Dermis blood vessel endothelial cell (primary cell): ENCODE data around the gene MSLN. TPM values are rescaled to one million over a fixed set of nuclear protein-coding genes. Genes with fewer than 3 reads are reported as not detected.
A peak's percentile ranks its signal among the peaks of the same experiment; 100 is the strongest.

ENCODE experiments used
- DNase-seq: peaks from one replicate; pipeline ENCODE4 v3.0.0; 2010
- total RNA-seq: library from RNA; depleted of rRNA; stranded (reverse); fragments of >200 nt; gene quantifications from 2 replicates; pipeline ENCODE4 v1.2.3, GENCODE V29; 2014

The MSLN gene
- total RNA-seq, 1 donor from 2014 or later = not detected

DNA sequence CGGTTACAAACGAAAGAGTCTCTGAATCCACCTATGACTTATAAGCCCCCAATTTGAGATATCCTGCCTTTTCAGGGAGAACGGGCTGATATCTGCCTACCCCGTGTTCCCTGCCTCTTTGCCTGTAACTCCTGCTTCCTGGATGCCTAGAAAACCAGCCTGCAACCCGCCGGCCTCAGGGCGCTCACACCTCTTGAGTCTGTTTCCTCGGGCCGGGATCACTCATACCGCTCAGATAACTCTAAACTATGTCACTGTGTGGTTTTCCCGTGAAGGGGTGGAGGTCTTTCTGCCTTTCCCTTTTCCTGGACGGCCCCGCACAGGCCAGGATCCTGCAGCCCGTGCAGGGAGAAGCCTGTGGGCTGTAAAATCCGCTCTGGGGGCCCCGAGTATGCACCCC, 17.3 kb downstream of the MSLN start:
- DNase-seq = no peak

- DNase-seq = no peak
Measured at GRCh38 chr16:778447-778846, 17.9 kb downstream of the MSLN start.

GRCh38 chr16:778909-779527, 18.5 kb downstream of the MSLN start:
- no peak for DNase-seq

DNA sequence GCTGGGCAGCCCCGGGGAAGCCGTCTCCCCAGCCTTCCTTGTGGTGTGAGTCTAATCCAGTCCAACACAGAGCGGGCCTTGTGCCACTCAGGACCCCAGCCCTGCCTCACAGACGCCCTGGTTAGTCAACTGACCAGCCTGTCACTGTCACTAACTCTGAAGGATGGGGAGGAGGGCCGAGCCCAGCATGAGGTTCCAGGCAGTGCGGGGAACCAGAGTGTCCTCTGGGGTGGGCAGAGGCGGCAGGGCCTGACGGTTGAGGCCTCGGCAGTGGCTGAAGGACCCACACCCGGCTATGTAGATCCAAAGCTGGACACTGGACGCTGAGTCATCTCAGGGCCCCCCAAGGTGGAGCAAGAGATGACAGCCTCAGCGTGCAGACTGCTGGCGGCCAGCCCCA, 19.0 kb downstream of the MSLN start:
- no peak for DNase-seq

GRCh38 chr16:780296-780695, 19.8 kb downstream of the MSLN start:
- no peak for DNase-seq

DNA sequence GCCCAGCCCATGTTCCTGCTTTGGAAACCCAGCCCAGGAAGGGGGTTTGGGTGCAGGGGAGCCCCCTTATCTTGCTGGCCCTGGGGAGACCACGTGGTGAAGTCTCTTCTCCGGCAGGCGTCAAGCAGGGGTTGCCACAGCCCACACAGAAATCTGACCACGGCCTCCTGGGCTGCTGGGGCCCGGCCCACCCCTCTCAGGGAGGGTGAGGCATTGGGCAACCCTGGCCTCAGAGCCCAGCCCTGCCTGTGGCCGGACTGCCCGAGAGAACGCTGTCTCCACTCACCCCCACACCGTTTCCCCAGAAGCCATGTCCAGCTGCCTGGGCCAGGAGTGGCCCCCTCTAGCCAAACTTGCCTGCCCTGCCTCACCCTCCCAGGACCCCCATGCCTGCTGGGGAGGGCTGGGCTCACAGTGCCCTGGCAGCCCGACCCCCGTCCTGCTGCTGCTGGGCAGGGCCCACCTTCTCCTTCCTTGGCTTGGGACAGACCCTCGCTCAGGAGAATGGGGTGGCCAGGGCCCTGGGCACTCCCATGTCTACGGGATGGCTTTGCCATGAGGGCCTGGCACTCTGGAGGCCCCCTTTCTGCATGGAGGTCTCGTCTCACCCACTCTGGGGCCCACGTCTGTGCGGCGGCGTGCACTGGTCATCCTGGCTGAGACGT, 20.9 kb downstream of the MSLN start:
- DNase-seq = no peak

DNA sequence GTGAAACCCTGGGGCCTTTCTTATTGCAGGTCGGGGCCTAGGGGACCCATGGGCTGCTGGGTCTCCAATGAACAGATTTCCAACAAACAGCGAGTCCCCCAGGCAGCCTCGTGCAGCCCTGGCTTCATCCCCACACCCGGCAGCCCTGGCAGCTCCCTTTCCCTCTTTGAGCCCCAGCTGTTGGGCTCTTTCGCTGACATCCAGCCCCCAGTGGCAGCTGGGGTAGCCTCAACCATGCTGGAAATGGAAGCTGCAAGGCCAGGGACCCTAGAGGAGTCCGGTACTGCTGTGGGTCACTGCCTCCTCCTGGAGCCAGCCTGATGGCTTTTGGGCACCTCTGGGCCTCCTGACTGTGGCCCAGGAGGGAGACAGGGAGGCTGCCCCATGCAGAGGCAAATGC, 21.7 kb downstream of the MSLN start:
- no peak for DNase-seq

DNA sequence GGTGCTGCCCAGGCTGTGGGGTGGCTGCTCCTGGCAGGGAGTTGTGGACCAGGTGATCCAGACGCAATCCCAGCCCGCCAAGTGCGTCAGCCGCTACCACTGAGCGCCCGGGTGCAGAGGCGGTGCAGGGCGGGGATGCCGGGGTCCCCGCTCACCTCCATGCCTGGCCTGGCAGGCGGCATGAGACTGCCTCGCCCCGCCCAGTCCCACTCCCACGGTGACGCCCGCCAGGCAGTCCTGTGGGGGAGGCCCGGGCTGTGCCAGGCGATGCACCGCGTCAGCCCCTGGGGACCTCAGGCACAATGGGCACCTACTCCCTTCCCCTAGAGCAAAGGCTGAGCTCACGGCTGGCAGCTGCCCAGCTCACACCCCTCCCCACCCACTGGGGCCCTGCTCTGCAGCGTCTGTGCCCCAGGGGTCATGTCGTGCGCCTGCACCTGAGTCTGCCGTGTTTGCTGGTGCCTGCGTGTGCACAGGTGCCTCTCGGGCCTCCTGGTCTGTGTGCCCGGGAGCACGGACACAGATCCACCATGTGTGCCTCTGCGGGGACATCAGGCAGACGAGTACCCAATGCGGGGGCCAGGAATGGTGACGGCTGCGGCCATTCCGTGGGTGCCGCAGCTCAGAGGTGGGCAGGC, 22.4 kb downstream of the MSLN start:
- no peak for DNase-seq

GRCh38 chr16:783404-784161, 23.0 kb downstream of the MSLN start:
- no peak for DNase-seq

- DNase-seq = no peak
Measured at GRCh38 chr16:784431-784830, 23.9 kb downstream of the MSLN start.

DNA sequence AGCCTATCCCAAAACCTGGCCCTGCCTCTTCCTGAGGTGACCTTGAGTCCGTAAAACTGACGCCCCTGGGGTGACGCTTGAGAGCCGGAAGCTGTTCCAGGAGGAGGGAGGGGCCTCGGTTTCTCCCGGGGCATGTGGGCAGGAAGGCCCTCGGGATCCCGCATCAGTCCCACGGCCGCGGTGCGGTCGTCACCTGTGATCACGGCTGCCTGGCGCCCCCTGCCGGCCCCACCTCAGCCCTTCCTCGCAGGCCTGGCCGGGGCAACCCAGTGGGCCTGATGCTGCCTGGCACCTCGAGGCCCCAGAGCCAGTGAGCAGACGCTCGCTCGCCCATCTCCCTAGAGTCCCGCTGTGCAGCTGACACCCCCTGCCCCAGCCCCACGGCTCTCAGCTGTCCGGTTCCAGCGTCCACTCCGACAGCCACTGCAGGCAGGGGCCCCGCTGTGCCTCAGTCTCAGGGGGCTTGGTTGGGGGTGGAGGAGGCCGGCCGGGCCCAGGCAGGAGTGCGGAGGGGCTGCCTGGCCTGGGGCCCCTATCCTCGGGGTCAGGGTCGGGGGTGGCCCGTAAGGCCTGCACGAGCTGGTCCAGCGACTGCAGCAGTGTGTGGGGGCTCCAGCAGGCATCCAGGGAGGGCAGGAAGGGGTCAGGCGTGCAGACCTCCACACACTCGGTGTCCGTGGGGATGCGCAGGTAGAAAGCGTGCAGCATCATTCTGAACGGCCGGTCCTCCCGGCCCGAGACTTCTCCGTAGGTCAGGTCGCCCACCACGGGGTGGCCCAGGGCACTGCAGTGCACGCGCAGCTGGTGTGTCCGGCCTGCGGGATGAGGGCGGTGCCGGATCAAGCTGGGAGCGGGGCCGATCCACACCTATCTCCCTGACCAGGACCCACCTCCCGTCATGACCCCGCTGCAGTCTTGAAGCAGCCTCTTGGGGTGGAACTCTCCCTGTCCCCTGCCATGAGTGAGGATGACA, 25.3 kb downstream of the MSLN start:
- DNase-seq = peak; percentile 73

- peak; percentile 15 for DNase-seq
Measured at GRCh38 chr16:787321-787966, 26.9 kb downstream of the MSLN start.

GRCh38 chr16:787978-788398, 27.5 kb downstream of the MSLN start, which contains the start of gene RPUSD1:
TSS of gene RPUSD1 (minus strand) at chr16:788381. CDS start at chr16:787737, 644 bp downstream.
- DNase-seq = no peak

DNA sequence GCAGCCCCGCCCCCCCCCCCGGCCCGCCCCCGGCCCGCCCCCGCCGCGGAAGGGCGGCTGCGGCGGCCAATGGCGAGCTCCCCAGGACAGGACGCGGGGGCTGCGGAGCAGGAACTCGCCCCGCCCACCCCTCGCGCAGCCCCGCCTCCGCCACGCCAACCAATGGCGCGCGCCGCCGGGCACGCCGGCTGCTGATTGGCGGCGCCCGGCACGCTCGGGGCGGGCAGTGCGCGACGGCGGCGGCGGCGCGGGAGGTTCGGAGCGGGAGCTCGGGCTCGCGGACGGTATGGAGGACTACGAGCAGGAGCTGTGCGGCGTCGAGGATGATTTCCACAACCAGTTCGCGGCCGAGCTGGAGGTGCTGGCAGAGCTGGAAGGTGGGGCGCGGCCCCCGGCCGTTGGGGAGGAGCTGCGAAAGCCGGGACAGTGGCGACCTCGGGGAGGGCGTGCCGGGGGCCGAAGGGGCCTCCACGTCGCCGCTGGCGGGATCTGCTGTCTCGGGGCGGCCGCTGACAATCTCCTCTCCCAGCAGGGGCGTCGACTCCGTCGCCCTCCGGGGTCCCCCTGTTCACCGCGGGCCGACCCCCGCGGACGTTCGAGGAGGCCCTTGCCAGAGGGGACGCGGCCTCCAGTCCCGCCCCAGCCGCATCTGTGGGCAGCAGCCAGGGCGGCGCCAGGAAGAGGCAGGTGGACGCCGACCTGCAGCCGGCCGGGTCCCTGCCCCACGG, 28.0 kb downstream of the MSLN start, which contains the start of gene CHTF18:
CHTF18 (plus strand) TSS at position 222 of the 728 bp plus-strand sequence; CDS start at position 287, 65 bp downstream.
- DNase-seq = peak; percentile 95

GRCh38 chr16:789191-789850, 28.8 kb downstream of the MSLN start:
- no peak for DNase-seq

- DNase-seq = no peak
Measured at GRCh38 chr16:790086-790485, 29.6 kb downstream of the MSLN start.

GRCh38 chr16:791131-791530, 30.6 kb downstream of the MSLN start:
- no peak for DNase-seq

GRCh38 chr16:792221-792995, 31.9 kb downstream of the MSLN start:
- no peak for DNase-seq

DNA sequence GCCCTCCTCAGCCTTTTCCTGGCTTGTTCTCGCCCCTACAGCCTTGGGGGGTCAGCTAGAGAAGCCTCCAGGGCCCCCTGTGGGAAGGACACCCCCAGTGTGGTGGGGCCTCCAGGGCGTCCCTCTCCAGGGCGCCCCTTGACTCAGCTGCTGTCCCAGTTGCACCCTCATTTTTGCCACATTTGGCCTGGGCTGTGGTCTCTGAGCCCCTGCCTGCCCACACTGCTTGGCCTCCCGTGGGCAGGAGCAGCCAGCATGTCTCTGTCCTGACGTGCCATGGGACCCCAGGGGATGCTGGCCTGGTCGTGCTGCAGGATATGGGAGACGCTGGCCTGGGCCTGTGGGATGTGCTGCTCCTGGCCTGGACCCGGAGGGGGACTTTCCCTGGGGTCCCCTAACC, 32.9 kb downstream of the MSLN start:
- DNase-seq = no peak
